C1 segment of cervical spinal cord (tissue), 14 donors: ENCODE results near the gene EXOC6B.
A peak's percentile ranks its signal among the peaks of the same experiment; 100 is the strongest.
"Not testable (repeated sequence)": the region's sequence is repeated elsewhere in the genome, so short reads cannot be mapped to it uniquely, and the experiment has no call there.

Experiments
- DNase-seq, 14 donors: peaks; one replicate each; lab custom pipeline; 2025; lab: John Stamatoyannopoulos, UW

Gene EXOC6B

DNA sequence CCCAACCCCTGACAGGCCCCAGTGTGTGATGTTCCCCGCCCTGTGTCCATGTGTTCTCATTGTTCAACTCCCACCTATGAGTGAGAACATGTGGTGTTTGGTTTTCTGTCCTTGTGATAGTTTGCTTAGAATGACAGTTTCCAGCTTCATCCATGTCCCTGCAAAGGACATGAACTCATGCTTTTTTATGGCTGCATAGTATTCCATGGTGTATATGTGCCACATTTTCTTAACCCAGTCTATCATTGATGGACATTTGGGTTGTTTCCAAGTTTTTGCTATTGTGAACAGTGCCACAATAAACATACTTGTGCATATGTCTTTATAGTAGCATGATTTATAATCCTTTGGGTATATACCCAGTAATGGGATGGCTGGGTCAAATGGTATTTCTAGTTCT lies 270.9 kb downstream of the EXOC6B start:
- DNase-seq, result not testable (repeated sequence)

DNA sequence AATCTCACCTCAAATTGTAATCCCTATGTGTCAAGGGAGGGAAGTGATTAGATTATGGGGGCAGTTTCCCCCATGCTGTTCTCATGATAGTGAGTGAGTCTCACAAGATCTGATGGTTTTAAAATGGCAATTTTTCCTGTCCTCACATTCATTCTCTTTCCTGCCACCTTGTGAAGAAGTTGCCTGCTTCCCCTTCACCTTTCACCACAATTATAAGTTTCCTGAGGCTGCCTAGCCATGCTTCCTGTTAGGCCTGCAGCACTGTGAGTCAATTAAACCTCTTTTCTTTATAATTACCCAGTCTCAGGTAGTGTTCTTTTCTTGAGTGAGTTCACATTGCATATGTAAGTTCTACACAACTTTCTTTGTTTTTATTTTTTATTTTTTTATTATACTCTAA lies 271.5 kb downstream of the EXOC6B start:
- no peak for DNase-seq

DNA sequence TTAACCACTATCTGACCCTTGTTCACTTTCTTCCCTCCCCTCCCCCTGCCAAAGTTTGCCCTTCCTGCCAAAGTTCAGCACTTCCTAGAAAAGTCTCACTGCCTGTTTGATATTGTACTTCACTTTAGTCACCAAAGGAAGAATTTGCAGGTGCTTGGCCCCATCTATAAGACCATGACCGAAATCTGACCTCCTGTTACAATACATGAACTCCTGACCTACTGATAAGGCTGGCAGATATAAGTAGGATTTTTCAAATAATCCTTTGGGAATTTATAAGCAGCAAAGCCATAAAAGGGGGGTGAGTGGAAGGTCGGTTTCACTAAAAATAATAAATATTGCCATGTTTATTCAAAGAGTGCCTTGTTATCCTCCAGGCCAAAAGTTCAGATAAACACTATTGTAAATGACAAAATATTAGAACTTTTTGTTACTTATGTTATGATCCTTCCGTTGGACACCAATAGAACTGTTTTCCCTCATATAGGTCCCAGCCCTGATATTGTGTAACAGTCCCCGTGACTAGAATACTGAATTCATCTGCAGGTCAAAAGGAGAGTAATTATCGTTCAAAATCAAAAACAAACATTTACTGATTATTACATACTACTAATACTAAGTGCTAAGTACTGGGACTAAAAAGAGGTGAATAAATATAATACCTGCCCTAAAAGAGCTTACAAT lies 277.6 kb downstream of the EXOC6B start:
- no peak for DNase-seq

DNA sequence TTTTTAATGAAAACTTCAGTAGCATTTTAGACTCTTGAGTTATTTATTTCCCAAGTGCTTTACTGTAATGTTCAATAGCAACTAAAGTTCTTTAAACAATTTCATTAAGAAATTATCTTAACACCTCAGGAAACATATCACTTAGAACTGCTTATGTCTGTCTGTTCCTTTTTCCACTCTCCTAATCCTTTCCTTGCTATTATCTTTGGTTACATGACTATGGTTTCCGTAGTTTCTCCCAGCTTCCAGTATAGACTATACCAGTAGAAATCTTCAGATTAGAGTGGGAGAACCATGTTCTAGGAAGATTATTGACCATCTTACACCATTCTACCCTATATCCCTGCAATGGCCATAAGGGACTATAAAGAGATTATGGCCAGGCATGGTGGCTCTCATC lies 280.0 kb downstream of the EXOC6B start:
- no peak for DNase-seq

DNA sequence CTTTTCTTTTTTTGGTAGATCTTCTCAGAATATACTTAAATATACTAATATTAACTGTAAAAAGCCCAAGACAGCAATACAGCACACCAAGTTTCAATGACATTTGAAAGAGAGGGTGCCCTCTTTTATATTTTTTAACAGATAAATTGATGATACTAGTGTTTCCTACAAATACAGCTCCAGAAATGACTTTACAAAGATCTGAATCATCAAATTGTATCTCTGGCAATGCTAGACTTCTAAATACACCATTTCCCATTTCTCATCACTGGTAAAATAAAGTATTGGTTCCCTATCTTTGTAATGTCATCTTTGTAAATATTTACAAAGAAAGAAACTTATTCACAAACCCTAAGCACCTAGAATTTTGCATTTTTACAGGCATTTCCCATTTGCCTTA lies 281.3 kb downstream of the EXOC6B start:
- DNase-seq, result no peak

DNA sequence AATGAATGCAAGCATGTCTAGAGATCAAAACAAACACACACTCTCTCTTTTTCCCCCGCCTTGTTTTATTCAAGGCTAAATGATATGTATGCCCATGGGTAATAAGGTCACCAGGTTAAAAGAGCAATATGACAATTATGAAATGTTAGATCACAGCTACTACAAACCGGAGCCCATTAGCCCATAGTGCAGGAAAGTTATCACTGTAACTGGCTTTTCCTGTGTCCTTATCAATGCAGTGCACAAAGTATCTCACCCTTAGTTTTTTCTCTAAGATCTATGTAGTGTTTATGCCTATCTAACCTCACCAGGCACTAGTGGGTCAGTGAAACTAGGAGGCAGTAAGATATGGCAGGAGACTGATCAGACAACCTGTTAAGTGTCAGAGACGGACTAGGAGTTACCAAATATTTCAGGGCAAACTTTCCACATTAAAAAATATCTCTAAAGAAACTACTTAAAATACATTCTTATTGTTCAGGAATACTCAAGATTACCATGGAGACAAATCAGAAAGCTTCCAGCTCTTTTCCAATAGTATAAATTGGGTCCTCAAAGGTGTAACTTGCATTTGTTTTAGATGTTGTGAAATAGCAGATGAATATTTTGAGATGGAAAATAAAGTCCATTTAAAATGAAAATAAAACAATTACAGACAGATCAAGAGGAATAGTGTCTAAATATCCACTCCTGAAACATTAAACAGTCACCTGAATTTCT lies 282.2 kb downstream of the EXOC6B start:
- no peak for DNase-seq

DNA sequence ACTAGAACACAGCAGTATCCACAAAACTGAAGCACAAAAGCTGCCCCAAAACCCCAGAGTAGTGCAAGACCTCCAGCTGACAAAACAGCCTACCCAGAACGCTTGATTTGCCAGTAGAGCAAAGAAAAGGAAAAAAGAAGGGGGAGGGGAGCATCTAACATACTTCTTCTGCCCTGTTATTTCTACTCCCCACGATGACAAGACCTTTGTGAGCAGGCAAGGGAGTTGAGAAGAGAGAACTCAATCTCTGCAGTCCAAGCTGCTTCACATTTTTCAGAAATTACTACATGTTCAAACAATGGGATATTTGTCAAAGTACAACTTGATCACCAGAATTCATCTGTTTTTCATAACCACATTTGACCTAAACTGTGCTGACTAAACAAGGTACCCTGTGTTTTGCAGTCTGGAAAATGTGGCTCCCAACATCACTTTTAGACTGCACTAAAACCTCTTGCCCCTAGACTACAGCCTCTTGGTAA lies 286.7 kb downstream of the EXOC6B start:
- DNase-seq, result peak in 1 of 14 donors; percentile 0

DNA sequence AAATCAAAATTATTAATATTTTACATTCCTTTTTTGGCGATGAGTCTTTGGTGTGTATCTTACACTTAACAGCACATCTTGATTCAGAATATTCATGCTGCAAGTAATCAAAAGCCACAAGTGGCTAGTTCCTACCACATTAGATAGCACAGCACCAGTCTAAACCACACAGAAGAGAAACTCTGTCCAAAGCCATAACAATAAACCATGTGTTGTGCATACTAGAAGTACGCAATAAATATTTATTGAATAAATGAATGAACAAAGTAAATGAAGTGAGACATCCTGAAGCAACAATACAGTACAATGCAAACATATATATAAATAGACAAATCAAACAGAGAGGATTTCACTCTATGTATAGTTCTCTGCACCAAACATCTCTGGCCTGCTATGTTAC lies 287.3 kb downstream of the EXOC6B start:
- no peak for DNase-seq

DNA sequence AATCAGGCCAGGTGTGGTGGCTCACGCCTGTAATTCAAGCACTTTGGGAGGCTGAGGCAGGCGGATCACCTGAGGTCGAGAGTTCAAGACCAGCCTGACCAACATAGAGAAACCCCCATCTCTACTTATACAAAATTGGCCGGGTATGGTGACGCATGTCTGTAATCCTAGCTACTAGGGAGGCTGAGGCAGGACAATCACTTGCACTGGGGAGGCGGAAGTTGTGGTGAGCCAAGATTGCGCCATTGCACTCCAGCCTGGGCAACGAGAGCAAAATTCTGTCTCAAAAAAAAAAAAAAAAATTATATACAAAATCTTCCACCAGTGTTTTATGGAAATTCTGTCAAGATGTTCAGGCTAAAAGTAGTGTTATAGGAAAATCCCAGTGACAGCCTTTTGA lies 290.2 kb downstream of the EXOC6B start:
- DNase-seq, result not testable (repeated sequence)

DNA sequence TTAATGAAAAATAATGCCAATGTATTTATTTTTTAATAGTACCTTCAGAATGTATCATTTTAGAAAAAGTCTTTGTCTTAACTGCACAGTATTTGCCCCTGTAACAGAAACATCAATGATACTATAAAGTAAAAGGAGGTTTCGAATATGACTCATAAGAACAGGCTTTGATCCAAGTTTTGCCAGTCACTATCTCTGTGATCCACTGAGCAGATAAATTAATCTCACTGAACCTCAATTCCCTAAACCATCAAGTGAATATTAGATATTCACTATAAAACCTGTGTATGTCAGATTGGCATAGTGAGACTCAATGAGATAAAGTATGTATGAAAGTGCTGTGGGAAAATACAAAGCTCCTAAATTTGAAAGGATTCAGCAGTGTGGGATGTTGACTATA lies 292.1 kb downstream of the EXOC6B start:
- no peak for DNase-seq

DNA sequence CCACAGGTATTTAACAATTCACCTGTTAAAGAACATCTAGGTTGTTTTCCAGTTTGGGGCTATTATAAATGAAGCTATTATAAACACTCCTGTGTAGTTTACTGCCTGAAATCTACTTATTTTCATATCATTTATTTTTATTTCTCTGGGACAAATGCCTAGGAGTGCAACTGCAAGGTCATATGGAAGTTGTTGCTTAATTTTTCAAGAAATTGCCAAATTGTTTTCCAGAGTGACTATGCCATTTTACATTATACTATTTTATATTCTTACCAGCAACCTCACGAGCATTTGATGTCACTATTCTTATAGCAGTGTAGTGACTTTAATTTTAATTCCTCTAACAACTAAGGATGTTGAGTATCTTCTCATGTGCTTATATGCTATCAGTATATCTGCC lies 298.4 kb downstream of the EXOC6B start:
- no peak for DNase-seq

DNA sequence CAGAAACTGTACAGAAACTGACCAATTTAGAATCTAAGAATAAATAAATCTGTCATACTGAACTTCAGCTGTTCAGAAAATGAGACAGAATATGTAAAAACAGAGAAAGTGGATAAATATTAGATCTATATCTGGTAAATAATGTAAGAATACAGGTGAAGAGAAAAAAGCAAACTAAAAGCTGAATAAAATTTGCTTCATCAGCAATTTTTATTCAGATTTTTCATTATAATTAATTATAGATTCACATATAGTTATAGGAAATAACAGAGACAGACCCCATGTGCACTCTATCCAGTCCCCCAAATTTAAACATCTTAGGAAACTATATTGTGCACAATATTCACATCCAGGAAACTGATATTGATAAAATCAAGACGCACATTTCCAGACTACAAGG lies 299.2 kb downstream of the EXOC6B start:
- no peak for DNase-seq

DNA sequence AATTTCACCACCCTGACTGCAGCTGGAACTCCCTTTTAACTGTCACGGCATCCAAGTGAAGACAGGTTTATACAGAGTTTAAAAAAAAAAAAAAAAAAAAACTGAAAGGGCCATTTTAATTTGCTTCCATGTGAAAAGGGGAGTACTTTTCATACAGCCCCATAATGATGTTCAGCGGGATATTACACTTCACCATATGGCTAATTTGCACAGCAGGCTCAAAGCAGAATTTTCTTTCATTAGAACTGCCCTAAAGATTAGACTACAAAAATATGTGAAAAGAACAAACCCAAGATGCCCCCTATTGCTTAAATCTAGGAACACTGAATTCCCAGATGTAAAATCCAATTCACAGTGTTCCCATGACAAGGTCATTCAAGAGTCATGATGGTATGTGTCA lies 301.8 kb downstream of the EXOC6B start:
- no peak for DNase-seq

DNA sequence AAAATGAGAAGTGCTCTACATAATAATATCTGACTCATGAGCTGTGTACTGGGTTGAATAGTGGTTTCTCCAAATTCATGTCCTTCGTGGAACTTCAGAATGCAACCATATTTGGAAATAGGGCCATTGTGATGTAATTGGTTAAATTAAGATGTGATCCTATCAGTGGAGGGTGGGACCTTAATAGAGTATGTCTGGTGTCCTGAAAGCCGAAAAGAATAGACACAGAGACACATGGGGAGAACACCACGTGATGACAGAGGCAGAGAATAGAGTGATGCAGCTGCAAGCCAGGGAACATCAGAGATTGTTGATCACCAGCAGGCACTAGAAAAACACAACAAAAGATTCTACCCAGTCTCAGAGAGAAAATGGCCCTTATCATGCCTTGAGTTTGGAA lies 310.1 kb downstream of the EXOC6B start:
- peak in 8 of 14 donors; percentile 1 to 32 (median 8) for DNase-seq

DNA sequence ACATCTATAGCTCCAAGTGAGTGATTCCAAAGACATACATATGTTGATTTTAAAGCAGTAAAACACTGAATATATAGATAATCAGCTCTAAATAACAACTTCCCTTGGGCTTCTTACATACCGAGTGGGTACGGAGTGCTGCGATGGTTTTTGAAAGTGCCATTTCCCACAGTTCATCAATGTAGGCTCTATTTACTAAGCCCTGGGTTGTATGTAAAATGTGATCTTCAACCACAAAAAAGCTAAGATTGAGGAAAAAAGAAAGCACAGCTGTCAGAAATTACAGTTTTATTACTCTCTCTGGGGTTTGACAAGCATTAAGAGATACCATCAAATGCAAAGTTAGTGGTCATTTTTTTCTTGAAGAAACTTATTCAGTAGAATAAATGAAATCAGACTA lies 312.8 kb downstream of the EXOC6B start:
- no peak for DNase-seq

DNA sequence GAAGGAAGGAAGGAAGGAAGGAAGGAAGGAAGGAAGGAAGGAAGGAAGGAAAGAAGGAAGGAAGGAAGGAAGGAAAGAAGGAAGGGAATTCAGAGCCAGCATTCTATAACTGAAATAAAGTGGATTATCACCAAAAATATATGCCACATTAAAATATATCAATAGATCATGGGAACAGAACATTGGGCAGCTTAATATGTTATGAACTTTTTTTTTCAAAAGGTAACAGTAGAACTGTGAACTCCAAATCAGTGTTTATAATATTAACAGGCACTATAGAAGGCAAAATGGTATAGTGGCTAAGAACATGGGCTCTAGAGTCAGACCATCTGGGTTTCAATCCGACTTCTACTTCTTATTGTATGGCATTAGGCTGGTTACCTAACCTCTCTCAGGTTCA lies 313.5 kb downstream of the EXOC6B start:
- DNase-seq, result no peak

DNA sequence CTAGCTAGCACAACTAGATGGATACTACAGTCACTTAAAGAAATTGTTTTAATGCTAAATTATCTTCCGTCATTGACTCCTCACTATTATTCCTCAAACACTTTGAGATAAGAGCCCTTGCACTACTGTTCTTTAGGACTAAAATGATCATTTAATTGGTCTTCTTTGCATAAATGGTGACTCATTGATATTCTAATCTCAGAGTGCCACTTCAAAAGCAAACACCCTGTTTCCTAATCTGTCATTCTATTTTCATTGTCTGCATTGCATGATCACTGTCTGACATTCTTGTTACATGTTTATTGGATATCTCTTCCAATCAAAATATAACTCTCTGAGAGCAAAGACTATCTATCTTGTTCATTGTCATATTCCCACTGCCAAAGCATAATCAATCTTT lies 313.9 kb downstream of the EXOC6B start:
- no peak for DNase-seq

DNA sequence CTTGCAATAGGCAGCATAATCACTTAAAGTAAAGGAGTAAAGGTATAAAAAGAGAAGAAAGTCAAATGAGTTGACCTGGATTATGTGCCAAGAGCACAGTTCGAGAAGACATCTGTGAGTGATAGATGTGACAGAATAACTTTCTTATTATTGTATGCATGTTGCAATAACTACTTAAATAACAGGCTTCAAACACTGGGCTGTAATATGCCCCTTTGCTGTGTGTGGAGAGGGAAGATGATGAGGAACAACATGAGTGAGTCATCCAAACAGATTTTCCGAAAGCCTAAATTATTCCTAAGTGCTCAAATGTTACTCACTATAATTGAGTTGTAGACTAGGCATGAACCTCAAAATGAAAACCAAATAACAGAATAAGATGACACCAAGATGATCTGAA lies 328.1 kb downstream of the EXOC6B start:
- DNase-seq, result no peak

DNA sequence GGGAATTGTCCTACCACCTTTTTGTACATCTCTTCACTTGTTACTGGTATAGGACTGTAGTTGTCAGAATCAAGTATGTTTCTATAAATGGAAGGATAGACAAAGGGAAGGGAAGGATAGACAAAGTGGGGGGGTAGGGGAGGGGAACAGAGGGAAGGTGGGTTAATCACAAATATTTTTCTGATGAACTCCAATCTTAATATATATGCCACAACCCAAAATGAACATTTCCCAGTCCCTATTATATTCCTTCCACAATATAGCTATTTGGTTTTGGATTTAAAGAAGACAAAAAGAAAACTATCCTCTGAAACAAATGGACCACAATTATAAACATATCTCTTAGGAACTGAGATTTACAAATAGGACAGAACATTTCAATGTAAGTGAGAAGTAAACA lies 329.4 kb downstream of the EXOC6B start:
- DNase-seq, result no peak

DNA sequence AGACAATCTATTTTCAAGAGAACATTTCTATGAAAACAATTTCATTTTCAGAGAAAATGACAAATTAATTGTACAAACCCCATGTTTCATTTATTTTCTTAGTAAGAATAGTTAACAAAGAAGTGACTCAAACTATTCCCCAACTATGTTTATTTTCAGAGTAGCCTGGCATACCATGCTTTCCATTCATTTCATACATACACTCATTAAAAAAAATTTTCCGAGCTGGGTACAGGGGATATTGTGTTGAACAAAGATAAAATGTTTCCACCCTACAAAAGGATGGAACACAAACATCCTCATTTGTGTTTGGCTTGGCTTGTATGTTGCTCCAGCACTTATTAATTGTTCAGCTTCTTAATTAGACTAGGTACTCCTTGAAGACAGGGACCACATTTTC lies 331.4 kb downstream of the EXOC6B start:
- no peak for DNase-seq

DNA sequence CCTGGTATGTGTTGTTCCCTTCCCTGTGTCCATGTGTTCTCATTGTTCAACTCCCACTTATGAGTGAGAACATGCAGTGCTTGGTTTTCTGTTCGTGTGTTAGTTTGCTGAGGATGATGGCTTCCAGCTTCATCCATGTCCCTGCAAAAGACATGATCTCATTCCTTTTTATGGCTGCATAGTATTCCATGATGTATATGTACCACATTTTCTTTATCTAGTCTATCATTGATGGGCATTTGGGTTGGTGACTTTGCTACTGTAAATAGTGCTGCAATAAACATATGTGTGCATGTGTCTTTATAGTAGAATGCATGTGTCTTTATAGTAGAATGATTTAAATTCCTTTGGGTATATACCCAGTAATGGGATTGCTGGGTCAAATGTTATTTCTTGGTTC lies 341.2 kb downstream of the EXOC6B start:
- not testable (repeated sequence) for DNase-seq

DNA sequence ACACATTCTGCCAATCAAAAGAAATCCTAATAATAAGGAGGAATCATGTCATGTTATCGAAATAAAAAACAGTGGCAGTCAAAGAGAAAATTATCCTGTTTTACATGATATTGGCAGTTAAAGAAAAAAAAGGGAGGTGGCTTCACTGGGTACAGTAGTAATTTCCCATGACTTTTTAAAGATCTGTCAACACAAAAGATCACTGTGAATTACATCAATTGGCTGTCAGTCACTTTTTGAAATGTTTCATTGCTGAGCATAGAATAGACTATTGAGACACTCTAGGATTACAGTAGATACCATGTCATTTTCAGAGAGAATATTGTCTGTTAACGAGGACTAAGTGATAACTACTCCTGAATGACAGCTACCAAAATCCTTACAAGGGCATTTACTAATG lies 342.5 kb downstream of the EXOC6B start:
- no peak for DNase-seq

DNA sequence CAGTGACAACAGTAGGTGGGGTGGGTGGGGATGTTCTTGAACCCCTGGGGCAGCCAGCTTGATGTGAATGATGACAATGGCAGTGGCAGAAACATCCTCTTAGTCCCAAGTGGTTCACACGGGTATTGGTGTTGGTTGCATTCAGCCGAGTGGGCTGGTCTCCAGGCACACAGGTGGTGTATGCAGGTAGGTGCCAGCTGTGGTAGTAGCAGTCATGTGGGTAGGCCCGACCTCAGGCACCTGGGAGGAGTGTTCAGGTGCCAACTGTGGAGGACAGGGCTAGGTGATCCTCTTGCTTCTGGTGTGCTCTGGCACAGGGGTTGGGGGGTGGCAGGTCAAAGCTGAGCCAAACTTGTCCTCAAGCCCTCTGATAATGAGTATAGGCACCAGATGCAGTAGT lies 350.6 kb downstream of the EXOC6B start:
- DNase-seq, result no peak
